Measurements from ENCODE around the gene DEK. TPM values are rescaled to one million over a fixed set of nuclear protein-coding genes. Genes with fewer than 3 reads are reported as not detected.

DEK gene
- total and polyA plus RNA-seq, 12 donors = 23.0 to 78.3 (median 51.9) TPM

DNA sequence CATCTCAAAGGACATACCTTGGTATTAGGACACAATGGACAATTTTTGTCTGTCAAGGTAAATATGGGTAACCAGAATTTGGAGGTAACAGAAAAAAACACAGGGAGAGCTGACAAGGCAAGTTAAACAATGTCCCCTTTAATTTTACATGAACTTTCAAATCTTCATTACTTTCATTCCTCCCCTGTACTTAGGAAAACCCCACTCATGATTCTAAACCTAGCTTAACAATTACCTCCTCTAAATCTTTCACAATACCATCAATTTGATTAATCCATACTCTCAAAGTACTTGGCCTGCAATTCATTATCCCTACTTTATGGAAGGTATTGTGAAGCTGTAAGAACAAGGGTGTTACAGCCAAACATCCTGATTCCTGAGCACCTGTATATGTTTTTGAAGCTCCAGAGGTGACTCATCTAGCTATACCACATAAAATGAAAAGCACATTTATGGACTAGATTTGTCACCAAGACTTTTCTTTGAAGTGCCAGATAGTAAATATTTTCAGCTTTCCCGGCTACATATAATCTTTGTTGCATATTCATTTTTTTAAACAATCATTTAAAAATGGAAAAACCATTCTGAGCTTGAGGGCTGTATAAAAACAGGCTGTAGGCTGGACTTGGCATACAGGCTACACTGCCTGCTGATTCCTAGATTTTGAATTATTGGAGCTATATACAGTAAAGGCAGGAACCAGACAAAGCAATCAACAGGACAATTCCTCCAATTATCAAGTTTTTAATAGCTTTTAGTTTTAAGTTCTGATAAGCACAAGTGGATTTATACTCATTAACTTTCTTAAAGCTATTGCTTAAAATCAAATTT, 22.9 kb downstream of the DEK start:
- Histone ChIP-seq H3K9me3 (no peaks in the 10 kb centered on the region), H3K4me3 (no peak overlapping the region), H3K4me1 (peaks cover 0 to 5% (median 0%) of the 10 kb centered on the region in 9 donors), H3K27ac (no peak overlapping the region), H3K36me3 (peaks cover 0 to 99% (median 13%) of the 10 kb centered on the region in 9 donors), H3K27me3 (no peaks in the 10 kb centered on the region)
- ATAC-seq (no peak), DNase-seq (no peak)
- WGBS, 2 donors = 96 to 97% methylated on average over 1 of the region's 1 CpG
- intact Hi-C loops (cut with DNase I) = no loop called here
- TF ChIP-seq, protein P1, sequence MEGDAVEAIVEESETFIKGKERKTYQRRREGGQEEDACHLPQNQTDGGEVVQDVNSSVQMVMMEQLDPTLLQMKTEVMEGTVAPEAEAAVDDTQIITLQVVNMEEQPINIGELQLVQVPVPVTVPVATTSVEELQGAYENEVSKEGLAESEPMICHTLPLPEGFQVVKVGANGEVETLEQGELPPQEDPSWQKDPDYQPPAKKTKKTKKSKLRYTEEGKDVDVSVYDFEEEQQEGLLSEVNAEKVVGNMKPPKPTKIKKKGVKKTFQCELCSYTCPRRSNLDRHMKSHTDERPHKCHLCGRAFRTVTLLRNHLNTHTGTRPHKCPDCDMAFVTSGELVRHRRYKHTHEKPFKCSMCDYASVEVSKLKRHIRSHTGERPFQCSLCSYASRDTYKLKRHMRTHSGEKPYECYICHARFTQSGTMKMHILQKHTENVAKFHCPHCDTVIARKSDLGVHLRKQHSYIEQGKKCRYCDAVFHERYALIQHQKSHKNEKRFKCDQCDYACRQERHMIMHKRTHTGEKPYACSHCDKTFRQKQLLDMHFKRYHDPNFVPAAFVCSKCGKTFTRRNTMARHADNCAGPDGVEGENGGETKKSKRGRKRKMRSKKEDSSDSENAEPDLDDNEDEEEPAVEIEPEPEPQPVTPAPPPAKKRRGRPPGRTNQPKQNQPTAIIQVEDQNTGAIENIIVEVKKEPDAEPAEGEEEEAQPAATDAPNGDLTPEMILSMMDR (IDR thresholded peaks at IDR 0.05) = no peak

DNA sequence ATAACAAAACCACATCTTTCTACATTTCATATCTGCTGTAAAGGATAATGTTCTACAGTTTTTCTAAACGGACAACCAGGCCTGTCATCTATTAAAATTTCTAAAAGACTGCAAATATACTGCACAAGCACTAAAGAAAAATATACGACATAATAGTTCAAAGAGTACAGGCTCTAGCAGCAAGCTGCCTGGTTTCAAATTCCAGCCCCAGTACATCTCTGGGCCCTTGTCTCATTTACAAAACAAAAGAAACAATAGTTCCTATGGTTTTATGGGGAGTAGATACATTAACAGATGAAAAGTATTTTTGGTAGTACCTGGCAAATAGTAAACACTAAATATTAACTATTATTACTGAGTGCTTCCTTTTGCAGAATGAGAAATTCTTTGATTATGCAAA, 24.1 kb downstream of the DEK start:
- no peak overlapping the region for H3K4me3 ChIP-seq
- no peaks in the 10 kb centered on the region for H3K27me3 ChIP-seq
- TF ChIP-seq, protein P1 (IDR thresholded peaks at IDR 0.05) = no peak
- no peaks in the 10 kb centered on the region for H3K9me3 ChIP-seq
- H3K4me1 ChIP-seq = peaks cover 0 to 5% (median 0%) of the 10 kb centered on the region in 9 donors
- intact Hi-C loops (cut with DNase I) = no loop called here
- H3K36me3 ChIP-seq = peaks cover 0 to 99% (median 25%) of the 10 kb centered on the region in 9 donors
- H3K27ac ChIP-seq = no peak overlapping the region
- 86 to 92% methylated on average over 2 of the region's 2 CpGs for WGBS, 2 donors
- DNase-seq (no peak), ATAC-seq (no peak)

DNA sequence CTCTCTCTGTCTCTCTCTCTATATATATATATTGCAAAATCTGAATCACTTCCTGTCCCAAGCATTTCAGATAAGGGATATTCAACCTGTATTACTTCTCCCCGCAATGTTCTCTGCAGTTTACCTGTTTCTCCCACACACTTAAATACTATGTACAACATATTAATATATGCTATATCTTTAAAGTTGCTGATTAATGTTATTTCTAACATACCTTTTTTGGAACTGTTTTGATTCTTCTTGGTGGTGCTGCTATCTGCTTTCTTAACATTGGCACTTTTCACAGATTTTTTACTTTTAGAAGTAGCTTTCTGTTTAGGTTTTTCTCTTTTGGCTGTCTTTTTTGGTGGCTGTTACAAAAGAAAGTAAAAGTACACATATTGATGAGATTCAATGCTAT, 27.2 kb downstream of the DEK start:
- H3K4me1 ChIP-seq = no peaks in the 10 kb centered on the region
- ATAC-seq (no peak), DNase-seq (no peak)
- TF ChIP-seq, protein P1 (IDR thresholded peaks at IDR 0.05) = no peak
- peaks cover 0 to 94% (median 30%) of the 10 kb centered on the region in 9 donors for H3K36me3 ChIP-seq
- no peak overlapping the region for H3K4me3 ChIP-seq
- H3K9me3 ChIP-seq = peaks cover 0 to 20% (median 4%) of the 10 kb centered on the region in 11 donors
- WGBS, 2 donors = 100% methylated on average over 1 of the region's 1 CpG
- H3K27me3 ChIP-seq = no peaks in the 10 kb centered on the region
- intact Hi-C loops (cut with DNase I) = no loop called here
- no peak overlapping the region for H3K27ac ChIP-seq

DNA sequence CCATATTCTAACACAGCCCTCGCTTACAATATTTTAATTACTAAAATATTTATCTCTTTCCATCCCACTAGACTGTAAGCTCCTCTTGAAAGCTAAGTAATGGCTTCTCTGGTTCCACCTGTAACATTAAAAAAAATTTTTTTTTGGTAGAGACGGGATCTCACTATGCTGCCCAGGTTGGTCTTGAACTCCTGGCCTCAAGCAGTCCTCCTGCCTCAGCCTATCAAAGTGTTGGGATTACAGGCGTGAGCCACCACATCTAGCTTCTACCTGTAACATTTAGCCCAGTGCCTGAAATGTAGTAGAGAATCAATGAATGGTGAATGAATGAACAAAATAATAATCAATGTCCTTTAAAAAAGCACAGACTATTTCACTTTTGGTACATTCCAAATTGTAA, 28.8 kb downstream of the DEK start:
- H3K27me3 ChIP-seq = no peaks in the 10 kb centered on the region
- peaks cover 0 to 37% (median 8%) of the 10 kb centered on the region in 11 donors for H3K9me3 ChIP-seq
- TF ChIP-seq, protein P1 (IDR thresholded peaks at IDR 0.05) = no peak
- H3K36me3 ChIP-seq = peaks cover 0 to 89% (median 30%) of the 10 kb centered on the region in 9 donors
- no peaks in the 10 kb centered on the region for H3K4me1 ChIP-seq
- ATAC-seq = no peak
- no peak overlapping the region for H3K27ac ChIP-seq
- no peak overlapping the region for H3K4me3 ChIP-seq
- DNase-seq = no peak
- intact Hi-C loops (cut with DNase I) = no loop called here
- WGBS, 2 donors = 82 to 99% methylated on average over 3 of the region's 3 CpGs

All from heart right ventricle (tissue), 16 donors.